Measurements from ENCODE around the gene TNFRSF19. TPM values are rescaled to one million over a fixed set of nuclear protein-coding genes. Genes with fewer than 3 reads are reported as not detected.

TNFRSF19 gene
- total and polyA plus RNA-seq, 2 of the 4 experiments (the other 2 are of a cell fraction) = 18.6 to 26.3 TPM

DNA sequence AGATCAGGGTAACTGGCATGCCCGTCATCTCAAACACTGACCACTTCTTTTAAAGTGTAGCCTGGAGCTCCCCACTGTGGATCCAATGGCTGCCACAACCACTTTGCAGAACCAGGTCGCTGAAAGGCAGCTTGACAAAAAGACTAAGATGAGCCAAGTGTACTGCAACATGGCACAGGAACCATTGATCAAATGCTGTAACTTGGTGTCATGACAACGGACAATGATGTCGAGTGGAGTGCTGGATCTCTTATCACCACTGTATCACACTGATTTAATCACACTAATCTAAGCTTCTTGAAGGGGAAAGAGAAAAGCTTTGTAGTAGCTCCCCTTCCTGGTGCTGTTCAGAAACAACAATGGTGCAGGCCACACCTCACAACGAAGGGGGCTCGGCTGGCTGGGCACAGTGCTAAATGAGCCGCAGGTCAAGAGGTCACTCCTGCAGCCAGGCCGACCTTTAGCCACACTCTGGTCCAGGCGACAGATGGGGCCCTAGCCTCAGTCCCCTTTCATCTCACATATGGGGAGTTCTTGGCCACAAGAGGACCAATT, 2.2 kb upstream of the TNFRSF19 start:
- peak overlapping the region in 1 of 2 experiments; percentile 38; a peak in 1 of 4 replicates for H4K8ac ChIP-seq (ENCODE audit: low read depth in 2 of 2, low read length in 2 of 2)
- H3K36me3 ChIP-seq (ENCODE audit: control insufficient read depth, insufficient read depth, low read length) = no peaks in the 10 kb centered on the region
- intact Hi-C loops (cut with micrococcal nuclease) = no loop called here
- H3K4ac ChIP-seq (ENCODE audit: low read depth, low read length) = no peak overlapping the region
- ChIA-PET POLR2A (ENCODE audit: unreplicated experiment) (no interaction called here), CTCF (interaction anchor here (0.6 kb wide), 1 partner anchor 241 kb away, joined by 4 read pairs; no protein-coding TSS in a partner anchor)
- H2BK20ac ChIP-seq (ENCODE audit: low read depth, low read length) = no peak overlapping the region; the same call in 1 of the 2 replicates
- peaks cover 2% of the 10 kb centered on the region; the same call in 1 of the 2 replicates for H3K4me1 ChIP-seq (ENCODE audit: control insufficient read depth, insufficient read depth, low read length)
- H3K9me1 ChIP-seq (ENCODE audit: insufficient read depth, low read length) = no peaks in the 10 kb centered on the region
- in situ Hi-C loops (cut with MboI; ENCODE audit: low sequenced_read_pairs) = no loop called here
- H3K23ac ChIP-seq (ENCODE audit: low read depth, low read length) = no peak overlapping the region
- no peak overlapping the region for H3K18ac ChIP-seq (ENCODE audit: low read depth, low read length)
- no peak overlapping the region for H2AFZ ChIP-seq (replicated peaks; ENCODE audit: low read length, poor library complexity)
- H2BK5ac ChIP-seq (ENCODE audit: low read depth, low read length, poor library complexity, severe bottlenecking) = no peak overlapping the region
- H3K27me3 ChIP-seq (ENCODE audit: control insufficient read depth, insufficient read depth, low read length) = no peaks in the 10 kb centered on the region
- no peaks in the 10 kb centered on the region for H4K20me1 ChIP-seq (ENCODE audit: insufficient read depth, low read length)
- no peak overlapping the region for H3K14ac ChIP-seq (replicated peaks; ENCODE audit: low read depth, low read length)
- TF ChIP-seq MXI1 (IDR thresholded peaks at IDR 0.05; ENCODE audit: borderline replicate concordance, low read depth, low read length) (no peak), POLR2A (IDR thresholded peaks at IDR 0.05; ENCODE audit: low read depth, low read length) (no peak), FOS (IDR thresholded peaks at IDR 0.05; ENCODE audit: low read depth, low read length) (no peak), SMC3 (IDR thresholded peaks at IDR 0.05; ENCODE audit: low read depth, low read length) (no peak), RFX5 (IDR thresholded peaks at IDR 0.05; ENCODE audit: low read depth, low read length) (no peak)
- TF ChIP-seq, protein P1, sequence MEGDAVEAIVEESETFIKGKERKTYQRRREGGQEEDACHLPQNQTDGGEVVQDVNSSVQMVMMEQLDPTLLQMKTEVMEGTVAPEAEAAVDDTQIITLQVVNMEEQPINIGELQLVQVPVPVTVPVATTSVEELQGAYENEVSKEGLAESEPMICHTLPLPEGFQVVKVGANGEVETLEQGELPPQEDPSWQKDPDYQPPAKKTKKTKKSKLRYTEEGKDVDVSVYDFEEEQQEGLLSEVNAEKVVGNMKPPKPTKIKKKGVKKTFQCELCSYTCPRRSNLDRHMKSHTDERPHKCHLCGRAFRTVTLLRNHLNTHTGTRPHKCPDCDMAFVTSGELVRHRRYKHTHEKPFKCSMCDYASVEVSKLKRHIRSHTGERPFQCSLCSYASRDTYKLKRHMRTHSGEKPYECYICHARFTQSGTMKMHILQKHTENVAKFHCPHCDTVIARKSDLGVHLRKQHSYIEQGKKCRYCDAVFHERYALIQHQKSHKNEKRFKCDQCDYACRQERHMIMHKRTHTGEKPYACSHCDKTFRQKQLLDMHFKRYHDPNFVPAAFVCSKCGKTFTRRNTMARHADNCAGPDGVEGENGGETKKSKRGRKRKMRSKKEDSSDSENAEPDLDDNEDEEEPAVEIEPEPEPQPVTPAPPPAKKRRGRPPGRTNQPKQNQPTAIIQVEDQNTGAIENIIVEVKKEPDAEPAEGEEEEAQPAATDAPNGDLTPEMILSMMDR (conservative IDR thresholded peaks at IDR 0.05; ENCODE audit: low read depth, low read length) = 0 out of 2 replicates have a peak, but pooled peaks have one; percentile 10
- TF ChIP-seq, protein P2, sequence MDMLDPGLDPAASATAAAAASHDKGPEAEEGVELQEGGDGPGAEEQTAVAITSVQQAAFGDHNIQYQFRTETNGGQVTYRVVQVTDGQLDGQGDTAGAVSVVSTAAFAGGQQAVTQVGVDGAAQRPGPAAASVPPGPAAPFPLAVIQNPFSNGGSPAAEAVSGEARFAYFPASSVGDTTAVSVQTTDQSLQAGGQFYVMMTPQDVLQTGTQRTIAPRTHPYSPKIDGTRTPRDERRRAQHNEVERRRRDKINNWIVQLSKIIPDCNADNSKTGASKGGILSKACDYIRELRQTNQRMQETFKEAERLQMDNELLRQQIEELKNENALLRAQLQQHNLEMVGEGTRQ (IDR thresholded peaks at IDR 0.05; ENCODE audit: low read depth, low read length) = no peak
- peak overlapping the region; percentile 60; the same call in 1 of the 2 replicates for H2AK5ac ChIP-seq (ENCODE audit: low read depth, low read length)
- 0 out of 2 replicates have a peak overlapping the region, but pooled peaks have one; percentile 41 for H2BK120ac ChIP-seq (ENCODE audit: low read depth, low read length)
- 0 out of 4 replicates have a peak, but pooled peaks cover 0 to 4% of the 10 kb centered on the region in 2 experiments for H3K79me1 ChIP-seq (ENCODE audit: low read depth in 1 of 2, low read length in 2 of 2)
- no peak overlapping the region for H3K4me2 ChIP-seq (ENCODE audit: low read depth, low read length)
- H2BK15ac ChIP-seq (ENCODE audit: low read depth, low read length) = no peak overlapping the region
- H3K4me3 ChIP-seq (ENCODE audit: insufficient read depth, low read depth, low read length) = no peak overlapping the region
- H4K91ac ChIP-seq (ENCODE audit: insufficient read depth, low read depth, low read length) = no peak overlapping the region; the same call in 1 of the 2 replicates
- no TSS peak for BruUV-seq (replicated peaks)
- H2AK9ac ChIP-seq (replicated peaks; ENCODE audit: low read depth, low read length, poor library complexity) = no peak overlapping the region
- H4K5ac ChIP-seq (ENCODE audit: low read depth, low read length) = no peak overlapping the region; the same call in 1 of the 2 replicates
- H3K56ac ChIP-seq (ENCODE audit: extremely low read depth, insufficient read depth, low read length) = no peak overlapping the region
- no peak overlapping the region for H3K9ac ChIP-seq (ENCODE audit: low read depth, low read length)
- ATAC-seq (ENCODE audit: low read depth) (no peak), DNase-seq (no peak)
- H3K9me3 ChIP-seq (ENCODE audit: control insufficient read depth, insufficient read depth, low read length) = no peaks in the 10 kb centered on the region
- WGBS, 2 experiments (ENCODE audit: extremely low coverage in 2 of 2, insufficient read length in 1 of 2) = 45% methylated on average over 2 of the region's 9 CpGs; no CpG with 5 or more reads in 1 of the 2 experiments
- no peak overlapping the region for H3K27ac ChIP-seq (ENCODE audit: insufficient read depth, low read length)
- dilution Hi-C loops (cut with HindIII; ENCODE audit: low sequenced_read_pairs, unreplicated experiment) = no loop called here

Measured in IMR-90 (cell line).